HG03103 (cell line): ENCODE measurements around the gene GRK5.

Source experiments
- ATAC-seq: cut with Tn5 transposase; IDR thresholded peaks from one replicate; pipeline ENCODE4 v1.9.1; 2021; ENCODE audit warnings: low read depth; ENCODE audit not compliant: unreplicated experiment

The GRK5 gene

DNA sequence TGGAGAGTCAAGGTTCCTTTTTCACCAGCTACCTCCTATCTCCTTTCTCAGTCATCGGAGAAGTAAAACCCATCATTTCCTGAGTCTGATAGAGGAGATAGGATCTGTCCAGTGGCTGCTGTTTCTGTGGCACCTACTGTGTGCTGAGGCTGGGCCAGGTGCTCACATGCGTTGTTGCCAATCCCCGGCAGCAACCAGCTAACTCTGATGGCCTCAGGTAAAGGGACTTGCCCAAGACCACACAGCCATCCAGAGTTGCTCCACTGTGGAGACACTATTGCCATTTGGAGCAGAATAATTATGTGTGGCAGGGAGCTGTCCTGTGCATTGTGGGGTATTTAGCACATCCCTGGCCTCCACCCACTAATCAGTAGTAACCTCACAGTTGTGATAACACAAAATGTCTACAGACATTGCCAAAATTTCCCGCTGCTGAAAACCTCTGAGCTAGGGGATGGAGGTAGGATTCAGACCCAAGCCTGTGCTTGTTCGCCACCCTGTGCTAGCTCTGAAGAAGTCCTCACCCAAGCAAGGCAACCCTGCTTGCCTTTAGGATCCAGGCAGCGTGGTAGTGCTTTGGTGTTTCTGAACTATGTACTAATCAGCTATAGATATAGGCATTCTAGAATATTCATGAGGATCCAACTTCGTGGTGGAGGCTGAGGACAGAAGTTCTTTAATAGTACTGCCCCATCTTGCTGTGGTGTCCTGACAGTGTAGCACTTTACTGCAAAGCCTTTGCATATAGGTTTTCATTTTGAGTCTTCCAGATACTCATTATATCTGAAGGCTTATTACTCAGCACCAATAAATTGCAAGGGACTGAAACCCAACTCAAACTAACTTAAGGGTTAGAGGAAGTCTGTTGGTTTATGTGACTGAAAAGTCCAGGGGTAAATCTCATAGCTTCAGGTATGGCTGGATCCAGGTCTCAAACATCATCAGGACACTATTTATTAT is 164.6 kb downstream of the GRK5 start:
- ATAC-seq, result peak; percentile 38

DNA sequence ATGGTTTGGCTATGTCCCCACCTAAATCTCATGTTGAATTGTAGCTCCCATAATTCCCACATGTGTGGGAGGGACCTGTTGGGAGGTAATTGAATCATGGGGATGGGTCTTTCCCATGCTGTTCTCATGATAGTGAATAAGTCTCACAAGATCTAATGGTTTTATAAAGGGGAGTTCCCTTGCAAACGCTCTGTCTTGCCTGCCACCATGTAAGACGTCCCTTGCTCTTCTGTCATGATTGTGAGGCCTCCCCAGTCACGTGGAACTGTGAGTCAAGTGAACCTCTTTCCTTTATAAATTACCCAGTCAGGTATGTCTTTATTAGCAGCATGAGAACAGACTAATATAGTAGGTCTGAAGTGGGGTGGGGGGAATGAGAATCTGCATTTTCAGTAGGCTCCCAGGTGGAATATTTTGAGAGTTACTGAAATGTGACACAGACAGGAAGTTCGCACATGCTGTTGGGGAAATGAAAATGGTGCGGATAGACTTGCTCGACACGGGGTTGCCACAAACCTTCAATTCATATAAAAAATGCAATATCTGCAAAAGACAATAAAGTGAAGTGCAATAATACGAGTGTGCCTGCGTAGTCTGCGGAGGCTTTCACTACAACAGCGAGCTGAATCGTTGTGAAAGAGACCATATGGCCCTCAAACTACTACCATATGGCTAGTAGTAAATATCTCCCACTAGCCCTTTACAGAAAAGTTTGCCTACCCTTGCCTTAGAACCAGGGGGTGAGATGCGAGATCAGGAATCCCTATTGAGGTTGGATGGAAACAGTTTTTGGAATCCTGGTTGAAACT is 166.1 kb downstream of the GRK5 start:
- no peak for ATAC-seq

DNA sequence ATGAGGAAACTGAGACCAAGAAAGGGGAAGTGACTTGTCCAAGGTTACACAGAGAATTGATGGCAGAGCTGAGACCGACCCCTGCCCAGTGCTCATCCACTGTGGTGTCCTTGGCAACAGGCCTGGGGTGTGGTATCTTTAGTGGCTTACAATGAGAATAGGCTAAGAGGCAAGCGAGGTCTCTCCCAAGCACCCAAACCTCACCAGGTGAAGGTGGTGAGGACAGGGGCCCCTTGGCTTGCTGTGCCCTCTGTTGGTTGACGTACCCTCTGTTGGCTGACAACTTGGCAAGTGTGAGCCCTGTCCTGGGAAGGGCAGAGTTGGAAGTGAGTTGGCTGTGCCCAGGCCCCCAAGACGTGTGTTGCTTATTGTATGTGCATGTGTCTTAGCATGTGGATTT is 166.9 kb downstream of the GRK5 start:
- no peak for ATAC-seq

GRCh38 chr10:119375574-119376272 is 168.4 kb downstream of the GRK5 start:
- ATAC-seq, result no peak

- no peak for ATAC-seq
Measured at GRCh38 chr10:119377451-119377957, 170.1 kb downstream of the GRK5 start.

DNA sequence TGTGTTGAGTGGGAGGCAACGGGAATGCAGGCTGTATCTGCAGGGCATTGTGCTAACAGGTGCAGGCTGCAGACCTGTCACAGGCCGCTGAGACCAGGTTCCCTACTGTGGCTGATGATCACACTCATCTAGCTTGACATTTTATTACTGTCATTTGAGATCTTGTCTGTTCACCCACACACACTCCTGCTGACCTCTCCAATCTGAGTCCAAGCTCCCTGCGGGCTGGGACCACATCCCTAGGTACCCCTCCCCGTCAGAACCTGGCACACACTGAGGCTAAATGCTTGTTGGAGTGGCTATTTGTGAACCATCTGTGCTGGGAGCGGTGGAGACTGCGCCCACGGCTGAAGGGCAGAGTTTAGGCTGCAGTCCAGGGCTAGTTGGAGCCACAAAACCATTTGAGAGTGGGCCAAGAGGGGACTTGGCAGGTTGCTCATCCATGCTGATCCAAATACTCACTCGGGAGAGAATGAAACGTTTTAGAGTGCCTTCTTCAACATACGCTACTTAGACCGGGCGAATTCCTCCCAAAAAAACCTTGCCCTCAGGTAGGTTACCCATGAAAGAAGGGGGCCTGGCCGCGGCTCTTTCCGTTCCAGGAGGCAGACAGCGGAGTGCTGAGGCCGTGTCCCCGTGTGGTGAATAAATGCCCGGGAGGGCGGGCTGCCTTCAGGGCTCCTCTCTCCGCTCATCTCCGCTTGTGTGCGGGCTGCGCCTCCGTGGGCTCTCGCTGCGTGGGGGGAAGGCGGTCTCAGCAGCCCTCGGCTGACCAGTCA is 170.8 kb downstream of the GRK5 start:
- ATAC-seq, result no peak

GRCh38 chr10:119378737-119379067 is 171.3 kb downstream of the GRK5 start:
- ATAC-seq, result no peak

- no peak for ATAC-seq
Measured at GRCh38 chr10:119379466-119380071, 172.2 kb downstream of the GRK5 start.

GRCh38 chr10:119383174-119383856 is 175.9 kb downstream of the GRK5 start:
- ATAC-seq, result no peak

DNA sequence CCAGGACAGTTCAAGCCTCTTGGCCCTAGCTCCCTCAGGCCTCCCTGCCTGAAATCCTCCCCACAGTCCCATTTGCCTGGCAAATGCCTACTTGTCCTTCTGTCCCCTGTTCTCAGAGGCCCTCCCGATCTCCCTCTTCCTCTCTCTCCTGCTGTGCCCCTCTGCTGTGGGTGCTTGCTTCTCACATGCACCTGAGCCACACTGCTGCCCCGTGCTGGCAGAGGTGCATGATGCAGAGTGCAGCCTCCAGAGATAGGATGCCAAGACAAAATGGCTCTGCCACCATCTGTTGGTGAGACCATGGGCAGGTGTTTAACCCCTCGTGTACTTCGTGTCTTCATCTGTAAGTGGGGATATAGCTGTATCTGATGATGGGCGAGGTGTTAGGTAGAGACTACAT is 176.8 kb downstream of the GRK5 start:
- ATAC-seq, result no peak

GRCh38 chr10:119386666-119387065 is 179.3 kb downstream of the GRK5 start:
- no peak for ATAC-seq

DNA sequence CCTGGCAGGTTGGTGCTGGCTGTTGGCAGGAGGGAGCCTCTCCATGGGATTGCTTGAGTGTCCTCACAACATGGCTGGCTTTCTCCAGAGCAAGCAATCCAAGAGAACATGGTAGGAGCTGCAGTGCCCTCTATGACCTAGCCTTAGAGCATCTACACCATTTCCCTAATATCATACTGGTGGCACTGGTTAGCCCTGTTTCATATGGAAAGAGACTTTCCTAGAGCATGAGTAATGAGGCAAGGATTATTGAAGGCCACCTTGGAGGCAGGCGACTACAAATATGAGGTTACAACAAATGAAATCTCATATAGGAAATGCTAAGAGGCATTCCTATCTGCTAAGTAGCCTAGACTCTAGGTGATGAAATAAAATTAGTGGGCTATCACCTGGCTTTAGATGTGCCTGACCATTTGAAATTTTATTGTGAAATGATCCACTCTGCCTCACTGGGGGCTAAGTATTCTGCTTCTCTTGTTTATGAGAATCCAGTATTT is 181.5 kb downstream of the GRK5 start:
- ATAC-seq, result no peak

DNA sequence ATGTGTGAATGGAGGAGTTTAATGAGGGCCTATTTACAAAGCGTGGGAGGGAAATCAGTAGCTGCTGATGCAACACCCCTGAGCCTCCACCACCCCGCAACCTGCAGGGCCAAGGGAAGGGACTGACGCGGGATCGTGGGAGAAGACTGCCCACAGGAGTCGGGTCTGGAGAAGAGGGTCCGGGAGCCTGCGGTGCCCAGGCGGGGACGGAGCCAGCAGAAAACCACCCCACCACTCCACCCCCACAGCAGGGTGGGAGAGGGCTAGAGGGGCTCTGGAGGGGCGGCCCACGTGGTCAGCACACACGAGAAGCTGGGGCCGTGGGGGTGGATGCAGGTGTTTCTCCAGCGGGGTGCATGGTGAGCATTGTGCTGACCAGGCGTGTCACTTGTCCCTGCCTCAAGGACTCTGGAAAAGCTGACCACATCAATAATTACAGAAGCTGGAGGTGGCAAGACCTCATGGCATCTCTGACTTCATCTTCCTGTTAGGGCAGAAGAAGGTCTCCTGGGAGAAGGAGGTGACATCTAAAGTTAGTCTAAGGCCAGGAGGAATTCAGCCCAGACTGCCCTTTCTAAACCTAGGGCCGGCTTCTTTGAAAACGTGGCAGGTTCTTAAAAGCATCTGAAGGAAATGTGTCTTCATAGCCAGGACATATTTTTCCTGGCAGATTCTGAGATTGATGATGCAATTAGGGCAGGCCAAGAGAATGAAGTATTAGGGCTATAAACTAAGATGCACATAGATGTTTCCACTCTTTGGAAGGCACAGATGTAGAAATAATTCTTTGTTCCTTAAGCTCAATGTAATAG is 184.3 kb downstream of the GRK5 start:
- no peak for ATAC-seq

GRCh38 chr10:119393019-119393418 is 185.6 kb downstream of the GRK5 start:
- ATAC-seq, result no peak

GRCh38 chr10:119393421-119393820 is 186.1 kb downstream of the GRK5 start:
- no peak for ATAC-seq

- no peak for ATAC-seq
Measured at GRCh38 chr10:119393845-119394244, 186.5 kb downstream of the GRK5 start.

- ATAC-seq, result no peak
Measured at GRCh38 chr10:119394657-119395279, 187.4 kb downstream of the GRK5 start.
